Neuron (in vitro differentiated cells): ENCODE data around the gene ORC1.
A peak's percentile ranks its signal among the peaks of the same experiment; 100 is the strongest.

Experiments used
- H2AFZ ChIP-seq: one replicate; pipeline ENCODE4 v1.6.1; 2013; ENCODE audit warnings: low read depth, mild to moderate bottlenecking, inconsistent platforms, low read length, moderate library complexity
- H3K27me3 ChIP-seq: one replicate; pipeline ENCODE4 v1.6.1; 2013; ENCODE audit warnings: low read length; ENCODE audit not compliant: insufficient read depth
- H3K36me3 ChIP-seq: one replicate; pipeline ENCODE4 v1.6.1; 2013; ENCODE audit warnings: low read length; ENCODE audit not compliant: insufficient read depth
- H3K4me1 ChIP-seq: one replicate; pipeline ENCODE4 v1.6.1; 2013; ENCODE audit warnings: low read length; ENCODE audit not compliant: insufficient read depth
- H3K4me3 ChIP-seq: 2 replicates; pipeline ENCODE4 v1.5.1; 2013; ENCODE audit warnings: mild to moderate bottlenecking, low read length, moderate library complexity
- H3K9me3 ChIP-seq: one replicate; pipeline ENCODE4 v1.6.1; 2013; ENCODE audit warnings: low read length

The ORC1 gene

DNA sequence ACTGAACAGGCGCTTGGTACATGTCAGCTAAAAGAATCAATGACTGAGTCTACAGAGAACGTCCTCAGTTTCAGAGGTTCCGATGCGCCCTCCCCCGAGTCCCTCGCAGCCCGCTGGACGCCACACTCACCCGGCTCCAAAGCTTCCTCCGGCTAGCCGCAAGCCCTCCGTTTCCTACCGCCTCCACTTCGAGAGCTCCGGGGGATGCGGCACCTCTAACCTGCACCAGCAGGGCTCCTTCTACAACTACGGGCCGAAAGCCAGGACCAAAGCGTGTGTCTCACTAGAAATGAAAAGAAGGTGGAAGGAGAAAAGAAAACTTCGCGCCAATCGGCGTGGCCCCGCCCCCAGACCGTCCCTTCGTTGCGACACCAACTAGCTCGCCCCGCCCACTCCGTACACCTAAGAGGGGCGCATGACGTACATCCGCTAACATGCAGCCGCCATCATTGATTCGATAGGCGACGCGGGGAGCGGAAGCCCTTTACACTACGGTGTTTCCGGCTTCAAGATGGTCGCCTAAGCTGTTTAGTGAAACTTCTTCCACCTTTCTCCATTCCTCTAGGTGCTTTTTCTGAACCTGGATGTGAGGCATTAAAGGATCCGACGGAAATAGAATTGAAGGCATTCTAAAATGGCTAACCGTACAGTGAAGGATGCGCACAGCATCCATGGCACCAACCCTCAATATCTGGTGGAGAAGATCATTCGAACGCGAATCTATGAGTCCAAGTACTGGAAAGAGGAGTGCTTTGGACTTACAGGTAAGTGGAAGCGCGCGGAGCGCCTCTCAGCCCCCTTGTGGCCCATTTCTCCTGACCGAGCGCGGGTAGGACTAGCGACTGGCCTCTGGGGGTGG, at the start of gene ORC1, which contains the start of gene PRPF38A:
TSS of gene ORC1 (minus strand) at position 308 of the 859 bp plus-strand sequence. CDS start 2,200 bp downstream, outside the sequence.
TSS of gene PRPF38A (plus strand) at position 487 of the 859 bp plus-strand sequence. CDS start at position 635, 148 bp downstream.
- H3K27me3 ChIP-seq: no peaks in the 10 kb centered on the region
- peaks cover 21% of the 10 kb centered on the region for H3K4me1 ChIP-seq
- H2AFZ ChIP-seq: peak within 1 kb of the TSS; percentile 87
- H3K4me3 ChIP-seq: peak within 1 kb of the TSS; percentile 91
- H3K36me3 ChIP-seq: peaks cover 46% of the 10 kb centered on the region
- no peaks in the 10 kb centered on the region for H3K9me3 ChIP-seq

DNA sequence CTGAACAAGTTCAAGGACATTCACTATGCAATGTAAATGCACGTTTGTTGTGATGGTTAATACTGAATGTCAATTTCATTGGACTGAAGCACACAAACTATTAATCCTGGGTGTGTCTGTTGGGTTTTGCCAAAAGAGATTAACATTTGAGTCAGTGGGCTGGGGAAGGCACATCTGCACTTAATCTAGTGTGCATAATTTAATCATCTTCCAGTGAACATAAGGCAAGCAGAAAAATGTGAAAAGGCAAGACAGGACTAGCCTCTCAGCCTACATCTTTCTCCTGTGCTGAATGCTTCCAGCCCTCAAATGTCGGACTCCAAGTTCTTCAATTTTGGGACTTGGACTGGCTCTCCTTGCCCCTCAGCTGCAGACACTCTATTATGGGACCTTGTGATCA, 40.2 kb upstream of the ORC1 start:
- H3K9me3 ChIP-seq: no peaks in the 10 kb centered on the region
- peaks cover 48% of the 10 kb centered on the region for H3K36me3 ChIP-seq
- no peaks in the 10 kb centered on the region for H3K4me1 ChIP-seq
- H3K27me3 ChIP-seq: no peaks in the 10 kb centered on the region
- no peak overlapping the region for H2AFZ ChIP-seq
- H3K4me3 ChIP-seq: no peak overlapping the region

DNA sequence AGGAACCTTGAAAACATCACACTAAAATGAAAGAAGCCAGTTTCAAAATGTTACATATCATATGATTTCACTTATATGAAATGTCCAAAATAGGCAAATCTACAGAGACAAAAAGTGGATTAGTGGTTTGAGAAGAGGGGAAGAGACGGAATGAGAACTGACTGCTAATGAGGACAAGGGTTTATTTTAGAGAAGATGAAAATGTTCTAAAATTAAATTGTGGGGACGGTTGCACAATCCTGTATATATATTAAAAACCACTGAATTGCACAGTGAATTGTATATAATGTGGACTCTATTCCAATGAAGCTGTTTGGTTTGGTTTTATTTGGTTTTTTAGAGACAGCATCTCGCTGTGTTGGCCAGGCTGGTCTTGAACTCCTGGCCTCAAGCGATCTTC, 35.8 kb upstream of the ORC1 start:
- H3K9me3 ChIP-seq: no peaks in the 10 kb centered on the region
- no peak overlapping the region for H3K4me3 ChIP-seq
- H3K4me1 ChIP-seq: no peaks in the 10 kb centered on the region
- H2AFZ ChIP-seq: no peak overlapping the region
- H3K27me3 ChIP-seq: no peaks in the 10 kb centered on the region
- H3K36me3 ChIP-seq: peaks cover 67% of the 10 kb centered on the region

DNA sequence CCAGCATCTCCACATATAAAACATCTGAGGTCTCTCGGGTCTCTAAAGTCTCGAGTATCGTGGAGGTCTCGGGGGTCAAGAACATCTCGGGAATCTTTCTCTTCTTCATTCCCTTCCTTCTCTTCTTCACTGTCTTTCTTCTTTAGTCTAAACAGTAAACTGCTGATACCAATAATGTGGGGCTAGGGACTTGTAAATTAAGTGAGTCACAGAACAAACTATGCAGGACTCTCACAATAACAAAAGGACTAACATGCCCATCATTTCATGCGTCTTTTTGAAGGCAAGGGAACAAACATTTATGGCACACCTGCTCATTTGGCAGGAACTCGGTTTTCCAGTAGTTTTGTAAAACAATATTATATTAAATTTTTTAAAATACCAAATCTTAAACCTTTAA, 32.6 kb upstream of the ORC1 start:
- Histone ChIP-seq H3K36me3 (peaks cover 78% of the 10 kb centered on the region), H3K4me1 (no peaks in the 10 kb centered on the region), H3K27me3 (no peaks in the 10 kb centered on the region), H3K4me3 (no peak overlapping the region), H3K9me3 (no peaks in the 10 kb centered on the region), H2AFZ (no peak overlapping the region)

DNA sequence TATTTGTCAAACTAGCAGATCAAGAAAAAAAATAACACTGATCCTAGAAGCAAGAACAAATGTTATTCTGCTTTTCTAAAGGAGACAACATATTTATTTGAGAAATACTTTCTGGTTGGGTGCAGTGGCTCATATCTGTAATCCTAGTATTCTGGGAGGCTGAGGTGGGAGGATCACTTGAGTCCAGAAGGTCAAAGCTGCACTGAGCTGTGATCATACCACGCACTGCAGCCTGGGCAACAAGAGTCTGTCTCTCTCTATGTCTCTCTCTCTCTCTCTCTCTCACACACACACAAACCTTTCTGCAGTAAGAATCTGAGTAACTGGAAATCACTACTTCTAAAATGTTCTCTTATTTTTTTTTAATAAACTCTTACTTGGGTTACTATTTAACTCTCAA, 31.4 kb upstream of the ORC1 start:
- Histone ChIP-seq H3K36me3 (peaks cover 84% of the 10 kb centered on the region), H3K9me3 (no peaks in the 10 kb centered on the region), H3K4me3 (no peak overlapping the region)

DNA sequence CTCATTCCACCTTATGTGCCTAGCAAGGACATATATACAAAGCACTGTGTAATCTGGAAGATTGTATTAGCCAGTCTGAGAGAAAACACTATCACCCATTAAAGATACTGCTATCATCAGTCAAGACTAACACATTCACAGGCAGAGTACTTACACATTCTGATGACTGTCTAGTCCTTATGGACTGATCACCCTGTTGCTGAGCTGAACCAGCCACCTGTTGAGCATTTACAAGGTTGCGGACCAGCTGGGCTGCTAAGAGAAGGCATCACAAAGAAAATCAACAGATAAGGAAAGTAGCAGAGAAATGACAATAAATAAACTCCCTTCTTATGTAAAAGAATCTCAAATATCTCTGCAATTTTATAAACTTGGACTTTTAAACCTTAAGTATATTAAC, 31.0 kb upstream of the ORC1 start:
- Histone ChIP-seq H2AFZ (no peak overlapping the region), H3K4me1 (no peaks in the 10 kb centered on the region), H3K27me3 (no peaks in the 10 kb centered on the region), H3K36me3 (peaks cover 83% of the 10 kb centered on the region), H3K9me3 (no peaks in the 10 kb centered on the region), H3K4me3 (no peak overlapping the region)

More for the DNA sequence above, 31.4 kb upstream of the ORC1 start:
- no peaks in the 10 kb centered on the region for H3K4me1 ChIP-seq
- no peaks in the 10 kb centered on the region for H3K27me3 ChIP-seq
- H2AFZ ChIP-seq: no peak overlapping the region

DNA sequence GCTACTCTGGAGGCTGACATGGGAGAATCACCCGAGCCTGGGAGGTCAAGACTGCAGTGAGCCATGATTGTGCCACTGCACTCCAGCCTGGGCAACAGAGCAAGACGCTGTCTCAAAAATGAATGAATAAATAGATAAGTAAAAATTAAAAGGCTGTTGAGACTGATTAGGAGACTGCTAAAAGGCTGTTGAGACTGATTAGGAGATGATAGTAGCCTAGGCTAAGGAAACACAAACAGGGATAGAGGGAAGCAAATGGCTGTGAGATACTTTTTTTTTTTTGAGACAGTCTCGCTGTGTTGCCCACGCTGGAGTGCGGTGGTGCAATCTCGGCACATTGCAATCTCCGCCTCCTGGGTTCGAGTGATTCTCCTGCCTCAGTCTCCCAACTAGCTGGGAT, 28.6 kb upstream of the ORC1 start:
- H3K27me3 ChIP-seq: no peaks in the 10 kb centered on the region
- peaks cover 77% of the 10 kb centered on the region for H3K36me3 ChIP-seq

DNA sequence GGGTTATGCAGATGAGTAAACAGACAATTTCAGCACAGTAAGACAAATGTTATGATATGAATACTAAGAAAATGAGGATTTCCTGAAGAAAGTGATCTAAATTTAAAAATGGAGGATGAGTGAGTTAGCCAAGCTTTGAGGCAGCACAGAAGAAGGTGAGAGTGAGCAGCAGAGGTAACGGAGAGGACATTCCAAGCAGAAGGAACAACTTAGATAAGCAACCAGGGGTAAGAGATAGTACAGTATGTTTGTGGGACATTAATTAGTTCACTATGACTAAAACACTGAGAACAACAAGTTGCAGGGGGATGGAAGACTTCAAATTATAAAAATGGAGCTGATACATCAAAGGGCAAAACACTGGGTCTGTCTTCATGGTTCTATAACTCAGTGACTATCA, 22.9 kb upstream of the ORC1 start:
- Histone ChIP-seq H3K9me3 (no peaks in the 10 kb centered on the region), H3K4me1 (no peaks in the 10 kb centered on the region), H3K4me3 (no peak overlapping the region), H3K36me3 (peaks cover 68% of the 10 kb centered on the region), H2AFZ (no peak overlapping the region), H3K27me3 (no peaks in the 10 kb centered on the region)

More for the DNA sequence above, 28.6 kb upstream of the ORC1 start:
- H3K9me3 ChIP-seq: no peaks in the 10 kb centered on the region
- H3K4me3 ChIP-seq: no peak overlapping the region
- no peaks in the 10 kb centered on the region for H3K4me1 ChIP-seq
- H2AFZ ChIP-seq: no peak overlapping the region

DNA sequence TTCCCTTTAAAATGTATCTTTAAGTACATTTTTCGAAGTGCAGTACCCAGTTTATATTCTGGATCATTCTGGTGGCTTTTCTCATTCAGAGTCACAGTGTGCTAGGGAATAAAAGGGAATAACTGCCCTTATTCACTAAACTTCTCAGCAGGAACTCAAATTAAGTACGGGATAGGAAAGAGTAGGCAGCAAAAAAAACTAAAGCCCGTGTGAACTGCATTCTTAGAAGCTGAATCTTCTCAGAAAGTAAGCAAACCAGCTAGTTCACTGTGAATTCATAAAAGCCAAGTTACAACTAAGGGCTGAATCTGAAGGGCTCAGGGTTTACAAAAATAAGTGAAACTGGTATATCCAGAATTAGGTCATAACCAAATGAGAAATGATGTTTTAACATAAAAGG, 22.1 kb upstream of the ORC1 start:
- no peaks in the 10 kb centered on the region for H3K27me3 ChIP-seq
- H3K4me3 ChIP-seq: no peak overlapping the region
- H3K9me3 ChIP-seq: no peaks in the 10 kb centered on the region
- no peaks in the 10 kb centered on the region for H3K4me1 ChIP-seq
- H3K36me3 ChIP-seq: peaks cover 68% of the 10 kb centered on the region
- H2AFZ ChIP-seq: no peak overlapping the region

DNA sequence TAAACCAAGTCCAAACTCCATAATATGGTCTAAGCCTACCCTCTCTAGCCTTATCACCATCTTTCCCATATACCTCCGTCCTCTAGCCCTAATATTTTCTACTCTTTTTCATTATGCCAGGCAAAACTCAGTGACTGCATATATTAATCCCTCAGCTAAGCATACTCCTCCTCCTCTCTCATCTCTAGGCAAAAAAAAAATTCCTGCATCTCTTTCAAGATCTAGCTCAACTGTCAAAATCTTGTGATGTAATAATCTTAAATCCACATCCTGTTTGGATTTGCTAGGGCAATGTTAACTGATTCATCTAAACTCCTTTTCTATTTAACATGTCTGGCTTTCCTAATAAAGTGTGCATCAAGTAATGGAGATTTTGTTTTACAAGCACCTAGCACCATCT, 20.6 kb upstream of the ORC1 start:
- no peak overlapping the region for H2AFZ ChIP-seq
- H3K9me3 ChIP-seq: no peaks in the 10 kb centered on the region
- H3K27me3 ChIP-seq: no peaks in the 10 kb centered on the region
- no peak overlapping the region for H3K4me3 ChIP-seq
- H3K36me3 ChIP-seq: peaks cover 67% of the 10 kb centered on the region
- H3K4me1 ChIP-seq: no peaks in the 10 kb centered on the region

DNA sequence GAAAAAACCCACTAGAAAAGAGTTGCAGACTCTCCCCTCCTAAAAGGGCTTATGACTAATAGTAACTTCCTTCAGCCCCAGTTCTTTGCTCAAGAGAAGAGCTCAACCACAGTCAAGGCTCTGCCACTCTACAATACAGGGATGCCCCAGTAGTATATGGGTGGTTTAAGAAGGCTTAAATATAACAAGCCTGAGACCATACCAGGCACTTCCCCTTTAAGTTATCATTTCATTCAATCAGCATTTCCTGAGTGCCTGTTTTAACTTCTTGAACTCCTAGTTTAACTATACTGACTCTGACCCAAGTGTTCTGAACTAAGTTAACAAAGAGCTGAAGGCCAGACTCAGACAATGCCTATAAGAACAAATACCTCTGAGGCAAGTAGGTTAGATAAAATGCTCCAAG, 20.0 kb upstream of the ORC1 start:
- Histone ChIP-seq H3K4me1 (no peaks in the 10 kb centered on the region), H3K4me3 (no peak overlapping the region), H3K36me3 (peaks cover 65% of the 10 kb centered on the region), H2AFZ (no peak overlapping the region), H3K27me3 (no peaks in the 10 kb centered on the region), H3K9me3 (no peaks in the 10 kb centered on the region)

DNA sequence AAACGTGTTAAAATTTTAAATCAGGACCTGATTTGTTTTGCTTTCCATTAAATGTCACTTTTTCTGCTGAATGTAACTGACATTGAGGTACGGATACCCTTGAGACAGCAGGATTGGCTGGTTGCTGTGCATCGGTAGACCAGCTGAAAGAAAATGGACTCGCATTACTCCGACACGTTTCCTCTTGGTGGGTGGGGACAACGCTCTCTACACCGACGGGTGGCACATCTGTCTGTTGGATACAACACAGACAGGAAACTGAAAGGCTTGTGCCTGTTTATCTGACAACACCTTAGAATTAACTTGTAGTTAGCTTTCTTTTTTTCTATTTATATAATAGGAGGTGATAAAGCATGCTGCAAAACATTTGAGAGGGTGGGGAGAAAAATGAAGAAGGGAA, 19.5 kb upstream of the ORC1 start:
- H3K36me3 ChIP-seq: peaks cover 66% of the 10 kb centered on the region
- H3K4me1 ChIP-seq: no peaks in the 10 kb centered on the region
- H3K4me3 ChIP-seq: no peak overlapping the region
- H3K9me3 ChIP-seq: no peaks in the 10 kb centered on the region
- H2AFZ ChIP-seq: no peak overlapping the region
- no peaks in the 10 kb centered on the region for H3K27me3 ChIP-seq

DNA sequence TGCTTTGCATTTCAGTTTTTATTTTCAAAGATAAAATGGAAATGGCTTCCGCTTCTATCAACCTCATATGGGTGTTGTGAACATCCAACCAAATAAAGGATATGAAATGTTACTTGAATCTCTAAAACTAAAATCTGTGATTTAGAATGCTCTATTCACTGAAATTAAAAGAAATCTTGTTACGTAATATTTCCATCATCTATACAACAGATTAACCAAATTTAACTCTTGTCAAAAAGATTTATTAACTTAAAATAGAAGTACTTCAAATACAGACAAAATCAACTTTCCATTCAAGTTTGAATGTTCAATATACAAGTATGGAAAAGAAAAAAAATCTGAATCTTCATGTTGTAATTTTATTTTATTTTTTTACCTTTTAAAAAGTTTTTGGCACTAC, 18.8 kb upstream of the ORC1 start:
- no peaks in the 10 kb centered on the region for H3K27me3 ChIP-seq
- no peak overlapping the region for H2AFZ ChIP-seq
- H3K36me3 ChIP-seq: peaks cover 73% of the 10 kb centered on the region
- H3K9me3 ChIP-seq: no peaks in the 10 kb centered on the region
- H3K4me3 ChIP-seq: no peak overlapping the region
- no peaks in the 10 kb centered on the region for H3K4me1 ChIP-seq

DNA sequence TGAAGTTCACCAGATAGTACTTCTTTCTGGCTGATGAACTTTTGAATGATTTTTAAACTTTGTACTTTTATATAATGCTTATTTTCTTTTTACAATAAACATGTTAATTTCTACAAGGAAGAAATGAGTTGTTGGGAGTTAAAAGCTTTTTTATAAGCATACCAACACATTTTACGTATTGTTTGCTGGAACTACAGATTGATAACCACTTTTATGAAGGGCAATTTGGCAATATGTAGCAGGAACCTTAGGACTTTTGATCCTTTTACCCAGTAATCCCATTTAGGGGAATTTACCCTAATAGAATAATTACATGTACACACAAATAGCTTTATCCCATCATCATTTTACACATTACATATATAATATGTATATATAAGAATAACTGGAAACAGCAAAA, 16.5 kb upstream of the ORC1 start:
- H3K9me3 ChIP-seq: no peaks in the 10 kb centered on the region
- no peaks in the 10 kb centered on the region for H3K4me1 ChIP-seq
- no peak overlapping the region for H3K4me3 ChIP-seq
- H3K36me3 ChIP-seq: peaks cover 85% of the 10 kb centered on the region
- no peak overlapping the region for H2AFZ ChIP-seq
- no peaks in the 10 kb centered on the region for H3K27me3 ChIP-seq
